ENCODE data around the gene CRHR2.
A peak's percentile ranks its signal among the peaks of the same experiment; 100 is the strongest.
"Not testable (repeated sequence)": the region's sequence is repeated elsewhere in the genome, so short reads cannot be mapped to it uniquely, and the experiment has no call there.

CRHR2 gene

GRCh38 chr7:30682212-30683083 lies at the start of gene CRHR2:
Gene CRHR2 (minus strand): TSS chr7:30682456. CDS start chr7:30682280, 176 bp downstream.
- peak; percentile 17 for DNase-seq

GRCh38 chr7:30731581-30731980 lies 49.3 kb upstream of the CRHR2 start:
- DNase-seq: no peak

- no peak for DNase-seq
Measured at GRCh38 chr7:30730996-30731395, 48.7 kb upstream of the CRHR2 start.

GRCh38 chr7:30730097-30730496 lies 47.8 kb upstream of the CRHR2 start:
- DNase-seq: no peak

- no peak for DNase-seq
Measured at GRCh38 chr7:30729642-30730041, 47.4 kb upstream of the CRHR2 start.

- DNase-seq: no peak
Measured at GRCh38 chr7:30728591-30729100, 46.4 kb upstream of the CRHR2 start.

- DNase-seq: peak; percentile 58
Measured at GRCh38 chr7:30727061-30727945, 45.0 kb upstream of the CRHR2 start.

- peak; percentile 18 for DNase-seq
Measured at GRCh38 chr7:30726296-30727006, 44.2 kb upstream of the CRHR2 start.

GRCh38 chr7:30723776-30724175 lies 41.5 kb upstream of the CRHR2 start:
- no peak for DNase-seq

GRCh38 chr7:30722671-30723070 lies 40.4 kb upstream of the CRHR2 start:
- no peak for DNase-seq

GRCh38 chr7:30722187-30722586 lies 39.9 kb upstream of the CRHR2 start:
- no peak for DNase-seq

GRCh38 chr7:30721211-30721610 lies 39.0 kb upstream of the CRHR2 start:
- no peak for DNase-seq

GRCh38 chr7:30719434-30719833 lies 37.2 kb upstream of the CRHR2 start:
- DNase-seq: not testable (repeated sequence)

- DNase-seq: no peak
Measured at GRCh38 chr7:30717181-30717580, 34.9 kb upstream of the CRHR2 start.

- no peak for DNase-seq
Measured at GRCh38 chr7:30714129-30714528, 31.9 kb upstream of the CRHR2 start.

GRCh38 chr7:30713392-30713791 lies 31.1 kb upstream of the CRHR2 start:
- no peak for DNase-seq

GRCh38 chr7:30710669-30711068 lies 28.4 kb upstream of the CRHR2 start:
- DNase-seq: no peak

- DNase-seq: no peak
Measured at GRCh38 chr7:30709549-30709948, 27.3 kb upstream of the CRHR2 start.

GRCh38 chr7:30708983-30709382 lies 26.7 kb upstream of the CRHR2 start:
- no peak for DNase-seq

GRCh38 chr7:30708412-30708811 lies 26.2 kb upstream of the CRHR2 start:
- no peak for DNase-seq

GRCh38 chr7:30707391-30708357 lies 25.4 kb upstream of the CRHR2 start:
- no peak for DNase-seq

- no peak for DNase-seq
Measured at GRCh38 chr7:30706908-30707307, 24.7 kb upstream of the CRHR2 start.

All from activated gamma-delta T cell treated with Interleukin-2 at 50 U/mL for 16 hours (primary cell).